Measurements from ENCODE around the gene MYO19.

MYO19 gene

DNA sequence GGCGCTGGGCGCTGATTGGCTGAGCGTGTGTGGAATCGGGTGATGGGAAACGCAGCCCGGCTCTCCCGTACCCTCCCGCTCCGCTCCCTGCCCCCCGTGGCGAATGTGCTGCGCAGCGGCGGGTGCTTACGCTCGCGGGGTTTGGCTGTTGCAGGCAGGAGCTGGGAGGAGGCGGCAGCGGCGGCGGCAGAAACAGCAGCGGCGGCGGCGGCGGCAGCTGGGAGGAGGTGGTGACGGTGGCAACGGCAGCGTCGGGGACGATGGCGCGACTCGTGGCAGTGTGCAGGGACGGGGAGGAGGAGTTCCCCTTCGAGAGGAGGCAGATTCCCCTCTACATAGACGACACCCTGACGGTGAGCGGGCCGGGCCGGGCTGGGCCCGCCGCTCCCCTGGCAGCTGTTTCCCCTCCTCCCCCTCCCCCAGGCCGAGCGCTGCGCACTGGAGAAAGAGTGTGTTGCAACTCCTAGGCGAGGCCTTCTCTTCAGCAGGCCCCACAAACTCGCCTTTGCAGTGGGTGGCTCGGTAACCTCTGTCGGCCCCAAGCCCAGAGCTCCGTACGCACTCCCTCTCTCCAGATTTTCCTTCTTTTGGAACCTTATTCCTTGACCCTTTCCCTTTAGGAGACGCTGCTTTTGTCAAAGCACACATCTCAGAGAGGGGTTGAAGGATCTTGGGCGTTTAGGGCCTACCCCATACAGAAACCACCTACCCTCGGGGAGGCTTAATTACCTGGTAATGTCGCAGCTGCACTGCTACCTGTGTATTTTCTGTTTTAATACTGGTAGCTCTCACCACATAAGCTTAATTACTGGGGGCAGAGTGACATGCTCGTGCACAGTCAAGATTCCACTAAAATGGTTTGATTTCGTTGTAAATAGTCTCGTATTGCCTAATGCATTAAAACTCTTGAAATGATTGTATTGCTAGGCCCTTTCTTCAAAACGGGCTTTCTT is 11.1 kb upstream of the MYO19 start (continued):
- TF ChIP-seq, protein P1, sequence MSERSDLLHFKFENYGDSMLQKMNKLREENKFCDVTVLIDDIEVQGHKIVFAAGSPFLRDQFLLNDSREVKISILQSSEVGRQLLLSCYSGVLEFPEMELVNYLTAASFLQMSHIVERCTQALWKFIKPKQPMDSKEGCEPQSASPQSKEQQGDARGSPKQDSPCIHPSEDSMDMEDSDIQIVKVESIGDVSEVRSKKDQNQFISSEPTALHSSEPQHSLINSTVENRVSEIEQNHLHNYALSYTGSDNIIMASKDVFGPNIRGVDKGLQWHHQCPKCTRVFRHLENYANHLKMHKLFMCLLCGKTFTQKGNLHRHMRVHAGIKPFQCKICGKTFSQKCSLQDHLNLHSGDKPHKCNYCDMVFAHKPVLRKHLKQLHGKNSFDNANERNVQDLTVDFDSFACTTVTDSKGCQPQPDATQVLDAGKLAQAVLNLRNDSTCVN (tag by site-specific recombination; optimal IDR thresholded peaks at IDR 0.05), result peak; percentile 92
- TF ChIP-seq ZNF623 (tag by site-specific recombination; IDR thresholded peaks at IDR 0.05) (no peak; the same call in 1 of the 2 replicates), ZNF10 (tag by site-specific recombination; IDR thresholded peaks at IDR 0.05) (no peak; the same call in none of the 2 replicates), ZNF776 (tag by site-specific recombination; IDR thresholded peaks at IDR 0.05; ENCODE audit: borderline replicate concordance) (no peak), ZNF626 (tag by site-specific recombination; IDR thresholded peaks at IDR 0.05) (no peak), KLF7 (tag by site-specific recombination; IDR thresholded peaks at IDR 0.05; ENCODE audit: borderline replicate concordance) (0 out of 2 replicates have a peak, but pooled peaks have one; percentile 38), ZBTB20 (tag by site-specific recombination; IDR thresholded peaks at IDR 0.05) (peak; percentile 81), ZNF16 (tag by site-specific recombination; IDR thresholded peaks at IDR 0.05; ENCODE audit: low read depth) (no peak), ZNF133 (tag by site-specific recombination; IDR thresholded peaks at IDR 0.05) (no peak), ZNF174 (tag by site-specific recombination; IDR thresholded peaks at IDR 0.05) (no peak), HOXD13 (CRISPR knock-in tag; IDR thresholded peaks at IDR 0.05; ENCODE audit: borderline replicate concordance) (no peak; the same call in 1 of the 2 replicates)
- TF ChIP-seq, protein P2, sequence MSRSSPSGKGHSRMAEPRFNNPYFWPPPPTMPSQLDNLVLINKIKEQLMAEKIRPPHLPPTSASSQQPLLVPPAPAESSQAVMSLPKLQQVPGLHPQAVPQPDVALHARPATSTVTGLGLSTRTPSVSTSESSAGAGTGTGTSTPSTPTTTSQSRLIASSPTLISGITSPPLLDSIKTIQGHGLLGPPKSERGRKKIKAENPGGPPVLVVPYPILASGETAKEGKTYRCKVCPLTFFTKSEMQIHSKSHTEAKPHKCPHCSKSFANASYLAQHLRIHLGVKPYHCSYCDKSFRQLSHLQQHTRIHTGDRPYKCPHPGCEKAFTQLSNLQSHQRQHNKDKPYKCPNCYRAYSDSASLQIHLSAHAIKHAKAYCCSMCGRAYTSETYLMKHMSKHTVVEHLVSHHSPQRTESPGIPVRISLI (tag by site-specific recombination; IDR thresholded peaks at IDR 0.05), result no peak

DNA sequence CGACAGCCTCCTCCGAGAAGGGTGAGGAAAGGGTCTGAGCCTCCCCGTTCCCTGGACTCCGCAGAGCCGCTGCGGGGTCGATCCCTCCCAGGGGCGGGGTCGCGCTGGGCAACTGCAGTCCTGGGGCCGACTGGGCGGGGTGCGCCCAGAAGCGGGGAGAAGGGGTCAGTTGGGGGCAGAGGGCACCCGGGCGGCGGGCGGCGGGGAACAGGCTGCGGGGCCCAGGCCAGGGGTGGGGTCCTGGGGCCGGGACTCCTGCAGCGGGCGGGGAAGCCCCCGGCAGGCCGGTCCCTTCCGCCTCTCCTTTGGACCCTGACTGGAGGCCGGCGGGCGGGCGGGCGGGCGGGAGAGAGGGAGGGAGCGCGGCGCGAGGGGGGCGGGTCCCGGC is 10.4 kb upstream of the MYO19 start:
- ChIA-PET POLR2A (interaction anchor here (0.6 to 4.3 kb wide), 18 partner anchors 10 to 1226 kb away, joined by 3 to 81 read pairs (median 4); partner anchors contain the start of genes DHRS11, MRM1, MYO19 and PIGW), CTCF (interaction anchor here (0.5 to 1.8 kb wide), 3 partner anchors 12 to 483 kb away, joined by 3 to 7 read pairs (median 4); no protein-coding TSS in a partner anchor)
- peaks cover 6 to 11% of the 10 kb centered on the region in 2 experiments for H3K36me3 ChIP-seq (ENCODE audit: control insufficient read depth in 2 of 2, insufficient read depth in 1 of 2, low read length in 2 of 2)
- H3K9me3 ChIP-seq (ENCODE audit: control insufficient read depth, insufficient read depth, low read depth, low read length), result no peaks in the 10 kb centered on the region
- H3K4me1 ChIP-seq (ENCODE audit: control insufficient read depth, insufficient read depth, low read length), result peaks cover 11% of the 10 kb centered on the region
- peak overlapping the region; percentile 95 for H3K27ac ChIP-seq (ENCODE audit: extremely low read depth, low read depth, low read length)
- peak overlapping the region; percentile 99 for H3K4me3 ChIP-seq (ENCODE audit: low read depth, low read length)
- TF ChIP-seq SP2 (tag by site-specific recombination; IDR thresholded peaks at IDR 0.05) (0 out of 2 replicates have a peak, but pooled peaks have one; percentile 44), KLF1 (tag by site-specific recombination; IDR thresholded peaks at IDR 0.05) (peak; percentile 62), ZNF416 (tag by site-specific recombination; IDR thresholded peaks at IDR 0.05) (no peak), ZIC2 (tag by site-specific recombination; IDR thresholded peaks at IDR 0.05) (peak; percentile 48), KLF8 (tag by site-specific recombination; IDR thresholded peaks at IDR 0.05) (peak; percentile 23; the same call in 1 of the 2 replicates), ZNF658 (tag by site-specific recombination; IDR thresholded peaks at IDR 0.05) (no peak), ZFP3 (tag by site-specific recombination; IDR thresholded peaks at IDR 0.05; ENCODE audit: low read depth) (no peak)
- TF ChIP-seq, protein P3, sequence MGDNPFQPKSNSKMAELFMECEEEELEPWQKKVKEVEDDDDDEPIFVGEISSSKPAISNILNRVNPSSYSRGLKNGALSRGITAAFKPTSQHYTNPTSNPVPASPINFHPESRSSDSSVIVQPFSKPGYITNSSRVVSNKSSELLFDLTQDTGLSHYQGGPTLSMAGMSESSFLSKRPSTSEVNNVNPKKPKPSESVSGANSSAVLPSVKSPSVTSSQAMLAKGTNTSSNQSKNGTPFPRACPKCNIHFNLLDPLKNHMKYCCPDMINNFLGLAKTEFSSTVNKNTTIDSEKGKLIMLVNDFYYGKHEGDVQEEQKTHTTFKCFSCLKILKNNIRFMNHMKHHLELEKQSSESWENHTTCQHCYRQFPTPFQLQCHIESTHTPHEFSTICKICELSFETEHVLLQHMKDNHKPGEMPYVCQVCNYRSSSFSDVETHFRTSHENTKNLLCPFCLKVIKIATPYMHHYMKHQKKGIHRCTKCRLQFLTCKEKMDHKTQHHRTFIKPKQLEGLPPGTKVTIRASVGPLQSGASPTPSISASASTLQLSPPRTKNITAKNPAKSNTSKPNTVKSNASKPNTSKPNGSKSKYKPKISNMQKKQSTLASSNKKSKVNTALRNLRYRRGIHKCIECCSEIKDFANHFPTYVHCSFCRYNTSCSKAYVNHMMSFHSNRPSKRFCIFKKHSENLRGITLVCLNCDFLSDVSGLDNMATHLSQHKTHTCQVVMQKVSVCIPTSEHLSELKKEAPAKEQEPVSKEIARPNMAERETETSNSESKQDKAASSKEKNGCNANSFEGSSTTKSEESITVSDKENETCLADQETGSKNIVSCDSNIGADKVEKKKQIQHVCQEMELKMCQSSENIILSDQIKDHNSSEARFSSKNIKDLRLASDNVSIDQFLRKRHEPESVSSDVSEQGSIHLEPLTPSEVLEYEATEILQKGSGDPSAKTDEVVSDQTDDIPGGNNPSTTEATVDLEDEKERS (tag by site-specific recombination; IDR thresholded peaks at IDR 0.05), result no peak
- TF ChIP-seq, protein P4, sequence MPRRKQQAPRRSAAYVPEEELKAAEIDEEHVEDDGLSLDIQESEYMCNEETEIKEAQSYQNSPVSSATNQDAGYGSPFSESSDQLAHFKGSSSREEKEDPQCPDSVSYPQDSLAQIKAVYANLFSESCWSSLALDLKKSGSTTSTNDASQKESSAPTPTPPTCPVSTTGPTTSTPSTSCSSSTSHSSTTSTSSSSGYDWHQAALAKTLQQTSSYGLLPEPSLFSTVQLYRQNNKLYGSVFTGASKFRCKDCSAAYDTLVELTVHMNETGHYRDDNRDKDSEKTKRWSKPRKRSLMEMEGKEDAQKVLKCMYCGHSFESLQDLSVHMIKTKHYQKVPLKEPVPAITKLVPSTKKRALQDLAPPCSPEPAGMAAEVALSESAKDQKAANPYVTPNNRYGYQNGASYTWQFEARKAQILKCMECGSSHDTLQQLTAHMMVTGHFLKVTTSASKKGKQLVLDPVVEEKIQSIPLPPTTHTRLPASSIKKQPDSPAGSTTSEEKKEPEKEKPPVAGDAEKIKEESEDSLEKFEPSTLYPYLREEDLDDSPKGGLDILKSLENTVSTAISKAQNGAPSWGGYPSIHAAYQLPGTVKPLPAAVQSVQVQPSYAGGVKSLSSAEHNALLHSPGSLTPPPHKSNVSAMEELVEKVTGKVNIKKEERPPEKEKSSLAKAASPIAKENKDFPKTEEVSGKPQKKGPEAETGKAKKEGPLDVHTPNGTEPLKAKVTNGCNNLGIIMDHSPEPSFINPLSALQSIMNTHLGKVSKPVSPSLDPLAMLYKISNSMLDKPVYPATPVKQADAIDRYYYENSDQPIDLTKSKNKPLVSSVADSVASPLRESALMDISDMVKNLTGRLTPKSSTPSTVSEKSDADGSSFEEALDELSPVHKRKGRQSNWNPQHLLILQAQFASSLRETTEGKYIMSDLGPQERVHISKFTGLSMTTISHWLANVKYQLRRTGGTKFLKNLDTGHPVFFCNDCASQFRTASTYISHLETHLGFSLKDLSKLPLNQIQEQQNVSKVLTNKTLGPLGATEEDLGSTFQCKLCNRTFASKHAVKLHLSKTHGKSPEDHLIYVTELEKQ (tag by site-specific recombination; IDR thresholded peaks at IDR 0.05; ENCODE audit: borderline replicate concordance), result no peak
- TF ChIP-seq, protein P1 (tag by site-specific recombination; optimal IDR thresholded peaks at IDR 0.05), result peak; percentile 75
- TF ChIP-seq, protein P5, sequence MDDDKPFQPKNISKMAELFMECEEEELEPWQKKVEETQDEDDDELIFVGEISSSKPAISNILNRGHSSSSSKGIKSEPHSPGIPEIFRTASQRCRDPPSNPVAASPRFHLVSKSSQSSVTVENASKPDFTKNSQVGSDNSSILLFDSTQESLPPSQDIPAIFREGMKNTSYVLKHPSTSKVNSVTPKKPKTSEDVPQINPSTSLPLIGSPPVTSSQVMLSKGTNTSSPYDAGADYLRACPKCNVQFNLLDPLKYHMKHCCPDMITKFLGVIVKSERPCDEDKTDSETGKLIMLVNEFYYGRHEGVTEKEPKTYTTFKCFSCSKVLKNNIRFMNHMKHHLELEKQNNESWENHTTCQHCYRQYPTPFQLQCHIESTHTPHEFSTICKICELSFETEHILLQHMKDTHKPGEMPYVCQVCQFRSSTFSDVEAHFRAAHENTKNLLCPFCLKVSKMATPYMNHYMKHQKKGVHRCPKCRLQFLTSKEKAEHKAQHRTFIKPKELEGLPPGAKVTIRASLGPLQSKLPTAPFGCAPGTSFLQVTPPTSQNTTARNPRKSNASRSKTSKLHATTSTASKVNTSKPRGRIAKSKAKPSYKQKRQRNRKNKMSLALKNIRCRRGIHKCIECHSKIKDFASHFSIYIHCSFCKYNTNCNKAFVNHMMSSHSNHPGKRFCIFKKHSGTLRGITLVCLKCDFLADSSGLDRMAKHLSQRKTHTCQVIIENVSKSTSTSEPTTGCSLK (tag by site-specific recombination; IDR thresholded peaks at IDR 0.05), result no peak

Data from HEK293 (cell line).